DMS 273 (cell line): ENCODE measurements around the gene FKBP3.
"Not testable (repeated sequence)": the region's sequence is repeated elsewhere in the genome, so short reads cannot be mapped to it uniquely, and the experiment has no call there.

Source experiments
- DNase-seq: peaks from one replicate; lab custom pipeline; 2025; ENCODE audit not compliant: unreplicated experiment; lab: John Stamatoyannopoulos, UW

FKBP3 gene

GRCh38 chr14:45114327-45114726, 20.0 kb downstream of the FKBP3 start:
- DNase-seq: no peak

GRCh38 chr14:45112896-45113781, 21.1 kb downstream of the FKBP3 start:
- DNase-seq: peak; percentile 9

- no peak for DNase-seq
Measured at GRCh38 chr14:45104561-45104960, 29.7 kb downstream of the FKBP3 start.

GRCh38 chr14:45103806-45104205, 30.5 kb downstream of the FKBP3 start:
- no peak for DNase-seq

- no peak for DNase-seq
Measured at GRCh38 chr14:45096218-45096617, 38.1 kb downstream of the FKBP3 start.

GRCh38 chr14:45095143-45095542, 39.1 kb downstream of the FKBP3 start:
- DNase-seq: no peak

GRCh38 chr14:45094275-45094674, 40.0 kb downstream of the FKBP3 start:
- no peak for DNase-seq

- DNase-seq: no peak
Measured at GRCh38 chr14:45091710-45092109, 42.6 kb downstream of the FKBP3 start.

- no peak for DNase-seq
Measured at GRCh38 chr14:45089813-45090212, 44.5 kb downstream of the FKBP3 start.

- peak; percentile 34 for DNase-seq
Measured at GRCh38 chr14:45084946-45085346, 49.3 kb downstream of the FKBP3 start.

- peak; percentile 97 for DNase-seq
Measured at GRCh38 chr14:45083976-45084722, 50.1 kb downstream of the FKBP3 start, which contains the start of gene PRPF39. TSS of gene PRPF39 (plus strand) at chr14:45084116. CDS start at chr14:45095240, 11,124 bp downstream.

GRCh38 chr14:45083617-45083975, 50.7 kb downstream of the FKBP3 start:
- peak; percentile 32 for DNase-seq

GRCh38 chr14:45082420-45082819, 51.9 kb downstream of the FKBP3 start:
- DNase-seq: no peak

- DNase-seq: not testable (repeated sequence)
Measured at GRCh38 chr14:45081096-45081495, 53.2 kb downstream of the FKBP3 start.

- not testable (repeated sequence) for DNase-seq
Measured at GRCh38 chr14:45080416-45080968, 53.8 kb downstream of the FKBP3 start.

- DNase-seq: no peak
Measured at GRCh38 chr14:45078323-45078722, 56.0 kb downstream of the FKBP3 start.

GRCh38 chr14:45073231-45073879, 60.9 kb downstream of the FKBP3 start:
- DNase-seq: no peak

GRCh38 chr14:45072126-45072525, 62.2 kb downstream of the FKBP3 start:
- no peak for DNase-seq

GRCh38 chr14:45070215-45070614, 64.1 kb downstream of the FKBP3 start:
- no peak for DNase-seq

GRCh38 chr14:45068396-45068795, 65.9 kb downstream of the FKBP3 start:
- no peak for DNase-seq

- no peak for DNase-seq
Measured at GRCh38 chr14:45066667-45067066, 67.6 kb downstream of the FKBP3 start.
